ENCODE results near the gene ATXN7.

ATXN7 gene

DNA sequence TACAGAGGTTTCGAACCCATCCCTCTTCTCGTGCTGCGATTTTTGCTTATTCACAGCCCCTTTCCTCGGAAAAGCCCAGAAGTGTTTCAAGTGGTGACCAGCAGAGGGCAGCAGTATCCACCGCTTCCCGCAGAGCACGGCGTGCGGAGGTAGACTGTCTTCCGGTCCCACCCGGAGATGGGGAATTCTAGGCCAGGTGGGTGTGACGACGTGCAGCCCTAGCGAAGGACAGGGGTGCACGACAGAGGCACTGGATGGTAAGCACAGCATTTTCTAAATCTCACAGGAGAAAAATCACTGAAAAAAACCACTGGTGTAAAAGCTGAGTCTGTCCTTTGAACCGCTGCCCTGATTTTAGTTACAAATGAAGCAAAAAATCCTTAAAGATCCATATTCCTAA is 167.1 kb downstream of the ATXN7 start:
- in situ Hi-C loops (cut with MboI; ENCODE audit: low pct_unique_long_range_greater_than_20kb, low sequenced_read_pairs, unreplicated experiment), result loop anchor here (25.0 kb wide), 1 partner anchor 357 kb away; no protein-coding TSS in a partner anchor
- peak; percentile 69 for DNase-seq (ENCODE audit: low spot score)
- TF ChIP-seq, protein P1, sequence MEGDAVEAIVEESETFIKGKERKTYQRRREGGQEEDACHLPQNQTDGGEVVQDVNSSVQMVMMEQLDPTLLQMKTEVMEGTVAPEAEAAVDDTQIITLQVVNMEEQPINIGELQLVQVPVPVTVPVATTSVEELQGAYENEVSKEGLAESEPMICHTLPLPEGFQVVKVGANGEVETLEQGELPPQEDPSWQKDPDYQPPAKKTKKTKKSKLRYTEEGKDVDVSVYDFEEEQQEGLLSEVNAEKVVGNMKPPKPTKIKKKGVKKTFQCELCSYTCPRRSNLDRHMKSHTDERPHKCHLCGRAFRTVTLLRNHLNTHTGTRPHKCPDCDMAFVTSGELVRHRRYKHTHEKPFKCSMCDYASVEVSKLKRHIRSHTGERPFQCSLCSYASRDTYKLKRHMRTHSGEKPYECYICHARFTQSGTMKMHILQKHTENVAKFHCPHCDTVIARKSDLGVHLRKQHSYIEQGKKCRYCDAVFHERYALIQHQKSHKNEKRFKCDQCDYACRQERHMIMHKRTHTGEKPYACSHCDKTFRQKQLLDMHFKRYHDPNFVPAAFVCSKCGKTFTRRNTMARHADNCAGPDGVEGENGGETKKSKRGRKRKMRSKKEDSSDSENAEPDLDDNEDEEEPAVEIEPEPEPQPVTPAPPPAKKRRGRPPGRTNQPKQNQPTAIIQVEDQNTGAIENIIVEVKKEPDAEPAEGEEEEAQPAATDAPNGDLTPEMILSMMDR (IDR thresholded peaks at IDR 0.05; ENCODE audit: extremely low read depth, insufficient read depth, missing control alignments), result peak; percentile 88

DNA sequence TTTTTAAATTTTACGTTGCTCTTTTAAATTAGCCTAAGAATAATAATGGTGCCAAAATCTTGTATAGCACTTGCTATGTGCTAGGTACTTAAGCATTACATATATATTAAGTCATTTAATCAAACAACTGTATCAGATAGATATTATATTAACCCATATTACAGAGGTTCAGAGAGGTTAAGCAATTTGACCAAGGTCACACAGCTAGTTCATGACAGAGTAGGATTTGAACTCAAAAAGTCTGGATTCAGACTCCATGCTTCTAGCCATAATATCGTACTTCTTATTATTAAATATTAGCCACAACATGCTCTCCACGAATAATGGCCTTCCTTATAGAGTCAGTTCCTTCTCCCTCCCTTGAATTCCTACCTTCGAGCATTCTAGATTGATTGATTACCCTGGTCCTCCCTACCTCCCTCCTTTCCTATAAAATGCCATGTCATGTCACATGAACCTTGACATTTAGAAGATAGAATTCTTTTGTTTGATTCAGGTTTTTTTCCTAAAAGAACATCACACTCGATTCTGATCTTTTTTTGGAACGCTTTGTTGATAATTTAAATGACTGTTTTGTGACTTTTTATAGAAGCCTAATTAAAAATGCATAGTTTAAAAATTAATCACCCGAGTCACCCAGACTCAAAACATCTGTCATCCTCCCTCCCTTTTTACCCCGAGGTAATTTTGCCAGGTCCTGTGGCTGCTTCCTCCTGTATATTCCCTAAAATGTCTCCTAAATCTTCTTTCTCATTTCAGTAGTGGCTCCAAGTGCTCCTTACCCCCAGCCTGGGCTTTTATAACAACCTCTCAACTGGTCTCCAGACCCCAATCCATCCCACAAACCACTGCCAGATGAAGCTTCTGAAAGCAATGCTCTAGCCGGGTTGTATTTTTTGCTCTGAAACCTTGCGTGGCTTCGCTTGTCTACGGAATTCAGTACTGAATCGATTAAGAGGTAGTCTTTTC is 168.2 kb downstream of the ATXN7 start:
- DNase-seq (ENCODE audit: low spot score), result no peak
- in situ Hi-C loops (cut with MboI; ENCODE audit: low pct_unique_long_range_greater_than_20kb, low sequenced_read_pairs, unreplicated experiment), result loop anchor here (25.0 kb wide), 1 partner anchor 355 kb away; no protein-coding TSS in a partner anchor

DNA sequence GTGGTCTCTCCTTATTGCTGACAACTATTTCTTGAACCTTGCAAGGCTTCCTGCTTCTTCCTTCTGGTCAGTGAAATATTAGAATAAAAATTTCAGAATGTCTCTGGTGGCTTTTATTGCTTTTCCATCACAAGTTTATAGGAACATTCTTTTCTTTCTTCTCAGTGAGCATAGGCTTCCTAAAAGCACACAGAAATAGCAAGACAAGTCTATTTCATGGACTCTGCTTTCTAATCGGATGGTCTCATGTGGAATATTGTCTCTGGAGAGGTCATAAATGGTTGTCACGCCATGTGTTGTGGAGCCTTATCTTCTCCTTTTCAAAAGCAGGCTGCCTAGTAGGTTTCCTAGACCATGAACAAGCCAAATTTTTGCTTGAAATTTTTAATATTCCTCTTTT is 169.4 kb downstream of the ATXN7 start:
- TF ChIP-seq, protein P1 (IDR thresholded peaks at IDR 0.05; ENCODE audit: extremely low read depth, insufficient read depth, missing control alignments), result no peak
- DNase-seq (ENCODE audit: low spot score), result no peak
- in situ Hi-C loops (cut with MboI; ENCODE audit: low pct_unique_long_range_greater_than_20kb, low sequenced_read_pairs, unreplicated experiment), result loop anchor here (25.0 kb wide), 1 partner anchor 354 kb away; no protein-coding TSS in a partner anchor

More for the DNA sequence above, 168.2 kb downstream of the ATXN7 start:
- TF ChIP-seq, protein P1 (IDR thresholded peaks at IDR 0.05; ENCODE audit: extremely low read depth, insufficient read depth, missing control alignments), result no peak

DNA sequence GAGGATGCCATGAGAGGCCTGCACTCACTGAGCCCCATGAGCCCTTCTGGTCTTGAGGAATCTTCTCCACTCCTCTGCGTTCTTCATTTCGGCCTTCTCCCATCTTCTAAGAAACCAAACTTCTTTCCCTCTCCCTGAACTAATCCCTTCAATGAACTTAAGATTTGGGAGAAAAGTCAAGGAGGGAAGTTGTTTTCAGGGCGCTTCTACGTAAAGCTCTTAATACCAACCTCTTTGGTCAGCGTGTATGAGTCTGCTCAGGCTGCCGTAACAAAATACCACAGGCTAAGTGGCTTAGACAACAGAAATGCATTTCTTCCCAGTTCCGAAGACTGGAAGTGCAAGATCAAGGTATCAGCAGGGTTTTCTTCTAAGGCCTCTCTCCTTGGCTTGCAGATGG is 173.4 kb downstream of the ATXN7 start:
- DNase-seq (ENCODE audit: low spot score), result no peak
- TF ChIP-seq, protein P1 (IDR thresholded peaks at IDR 0.05; ENCODE audit: extremely low read depth, insufficient read depth, missing control alignments), result no peak
- in situ Hi-C loops (cut with MboI; ENCODE audit: low pct_unique_long_range_greater_than_20kb, low sequenced_read_pairs, unreplicated experiment), result loop anchor here (25.0 kb wide), 1 partner anchor 350 kb away; no protein-coding TSS in a partner anchor

DNA sequence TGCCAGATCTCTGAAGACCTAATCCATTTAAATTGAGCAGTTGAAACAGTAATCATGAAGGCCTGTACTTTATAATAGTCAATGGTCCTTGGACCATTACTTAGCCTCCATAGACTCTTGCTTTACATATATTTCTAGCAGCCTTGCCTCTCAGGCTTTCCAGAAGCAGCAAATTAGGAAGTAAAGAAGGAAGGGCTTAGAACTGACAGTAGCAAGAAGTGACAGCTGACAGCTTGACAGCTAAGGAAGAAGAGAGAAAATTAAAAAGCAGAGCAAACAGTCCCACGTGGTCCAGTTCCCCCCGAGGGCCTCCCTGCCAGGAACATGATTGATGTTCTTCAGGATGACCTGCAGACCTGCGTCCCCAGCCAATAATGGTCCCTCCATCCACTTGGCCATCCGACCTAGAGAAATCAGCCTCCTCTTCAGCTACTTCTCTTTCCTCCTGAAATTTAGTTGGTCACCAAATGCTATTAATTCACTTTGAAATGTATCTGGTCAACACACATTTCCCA is 174.6 kb downstream of the ATXN7 start:
- in situ Hi-C loops (cut with MboI; ENCODE audit: low pct_unique_long_range_greater_than_20kb, low sequenced_read_pairs, unreplicated experiment), result loop anchor here (25.0 kb wide), 1 partner anchor 349 kb away; no protein-coding TSS in a partner anchor
- TF ChIP-seq, protein P1 (IDR thresholded peaks at IDR 0.05; ENCODE audit: extremely low read depth, insufficient read depth, missing control alignments), result no peak
- DNase-seq (ENCODE audit: low spot score), result no peak

DNA sequence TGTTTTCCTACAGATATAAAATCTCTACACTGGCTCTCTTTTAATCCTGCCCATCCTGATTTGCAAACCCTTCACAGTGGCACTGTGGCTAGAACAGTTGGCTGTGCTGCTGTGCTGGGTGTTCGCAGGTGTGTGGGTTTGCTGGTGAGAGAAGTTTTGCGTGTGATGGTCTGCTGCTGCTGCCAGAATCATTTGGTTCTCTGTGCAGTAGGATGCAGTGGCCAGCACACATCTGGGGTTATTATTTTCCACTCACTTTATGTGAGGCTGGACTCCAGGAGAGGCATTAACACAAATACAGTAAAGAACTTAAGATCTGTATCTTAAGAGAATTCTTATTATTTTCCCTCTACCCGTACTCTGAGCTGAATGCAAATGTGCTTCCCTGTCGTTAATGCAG is 175.7 kb downstream of the ATXN7 start:
- in situ Hi-C loops (cut with MboI; ENCODE audit: low pct_unique_long_range_greater_than_20kb, low sequenced_read_pairs, unreplicated experiment), result loop anchor here (25.0 kb wide), 1 partner anchor 348 kb away; no protein-coding TSS in a partner anchor
- no peak for DNase-seq (ENCODE audit: low spot score)

More for the DNA sequence above, 175.7 kb downstream of the ATXN7 start:
- TF ChIP-seq, protein P1 (IDR thresholded peaks at IDR 0.05; ENCODE audit: extremely low read depth, insufficient read depth, missing control alignments), result no peak

Measured in GM13977 (cell line).